GM21723 (cell line): Measurements from ENCODE around the gene IGFBP6.
"Not testable (repeated sequence)": the region's sequence is repeated elsewhere in the genome, so short reads cannot be mapped to it uniquely, and the experiment has no call there.

Source experiments
- ATAC-seq: cut with Tn5 transposase; IDR thresholded peaks from one replicate; pipeline ENCODE4 v1.9.1; 2021; ENCODE audit warnings: mild to moderate bottlenecking, moderate library complexity; ENCODE audit not compliant: unreplicated experiment

IGFBP6 gene

DNA sequence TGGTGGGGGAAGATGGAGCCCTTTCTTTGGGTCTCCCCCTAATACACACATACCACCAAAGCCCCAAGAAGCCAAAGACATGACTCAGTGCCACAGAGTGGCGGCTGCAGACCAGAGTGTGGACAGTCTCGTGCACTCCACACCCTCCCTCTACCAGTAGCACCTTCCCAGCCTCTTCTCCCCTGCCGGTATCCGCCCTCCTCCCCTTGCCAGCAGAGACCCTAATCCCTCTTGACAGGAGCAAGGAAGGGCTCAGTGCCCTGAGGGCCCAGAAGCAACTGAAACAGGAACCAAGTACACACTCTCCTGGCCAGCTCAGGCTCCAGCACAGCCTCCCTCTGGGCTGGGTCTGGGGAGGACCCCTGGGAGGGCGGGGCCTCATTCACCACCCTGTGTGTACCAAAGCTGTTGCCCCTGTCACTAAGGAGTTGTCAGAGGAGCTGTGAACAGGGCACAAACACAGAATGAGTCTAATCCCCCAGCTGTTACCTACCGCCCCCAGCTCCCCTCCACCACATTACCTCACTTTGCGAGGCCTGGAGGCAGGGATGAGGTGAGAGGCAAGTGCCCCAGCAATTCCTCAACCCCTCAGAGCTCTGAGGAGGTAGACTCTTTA lies 26.5 kb upstream of the IGFBP6 start:
- ATAC-seq = no peak

DNA sequence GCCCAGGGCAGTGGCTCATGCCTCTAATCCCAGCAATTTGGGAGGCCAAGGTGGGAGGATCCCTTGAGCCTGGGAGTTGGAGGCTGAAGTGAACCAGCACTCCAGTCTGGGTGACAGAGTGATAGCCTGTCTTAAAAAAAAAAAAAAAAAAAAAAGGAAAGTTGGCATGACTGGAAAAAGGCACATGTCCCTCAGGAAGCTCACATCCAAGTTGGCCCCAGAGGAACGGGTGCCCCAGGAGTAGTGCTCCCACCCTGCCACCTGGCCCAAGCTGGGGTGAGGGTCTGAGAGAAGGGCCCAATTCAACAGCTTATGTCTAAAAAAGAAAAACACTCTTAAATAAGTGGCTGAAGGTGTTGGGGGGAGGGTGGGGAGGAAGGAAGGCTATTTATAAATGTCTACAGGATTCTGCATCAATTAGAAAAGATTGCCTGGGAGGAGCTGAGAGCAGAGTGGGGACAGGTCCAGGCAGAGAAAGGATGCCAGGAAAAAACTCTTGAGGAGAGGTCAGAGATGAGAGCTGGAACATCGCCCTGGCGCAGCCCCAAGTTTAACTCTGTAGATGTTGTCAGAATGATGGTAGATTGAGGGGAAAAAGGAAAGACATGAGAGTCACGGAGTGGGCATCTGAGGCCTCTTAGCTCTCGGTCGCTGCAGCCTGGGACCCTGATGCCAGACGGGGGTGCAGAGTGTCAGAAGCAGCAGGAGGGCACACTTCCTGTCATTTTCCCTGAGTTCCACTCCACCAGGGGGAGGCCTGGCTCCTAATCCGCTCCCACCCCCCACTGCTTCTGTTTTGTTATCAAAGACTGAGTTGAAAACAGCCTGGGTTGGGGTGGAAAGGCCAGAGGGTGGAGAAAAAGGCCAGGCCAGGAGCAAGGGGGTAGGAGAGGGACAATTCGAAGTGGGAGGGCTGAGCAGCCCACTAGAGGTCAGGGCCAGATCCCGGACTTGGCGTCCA lies 25.6 kb upstream of the IGFBP6 start:
- no peak for ATAC-seq

DNA sequence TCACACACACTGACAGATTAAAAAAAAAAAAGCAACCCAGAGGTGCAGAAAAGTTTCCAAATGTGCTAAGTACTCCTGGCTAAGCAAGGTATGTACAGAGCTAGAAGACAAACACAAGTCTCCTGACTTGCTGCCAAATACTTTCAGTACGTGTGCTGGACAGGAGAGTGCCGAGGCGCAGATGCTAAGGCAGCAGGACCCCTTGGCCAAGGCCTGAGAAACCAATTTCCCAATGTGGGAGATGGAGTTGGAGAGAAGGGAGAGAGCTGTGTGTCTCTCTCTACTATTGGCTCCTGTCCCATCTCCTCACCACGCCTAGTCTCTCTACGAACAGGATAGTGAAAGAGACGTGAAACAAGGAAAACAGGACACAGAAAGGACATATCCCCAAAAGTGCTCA lies 23.6 kb upstream of the IGFBP6 start:
- ATAC-seq = no peak

DNA sequence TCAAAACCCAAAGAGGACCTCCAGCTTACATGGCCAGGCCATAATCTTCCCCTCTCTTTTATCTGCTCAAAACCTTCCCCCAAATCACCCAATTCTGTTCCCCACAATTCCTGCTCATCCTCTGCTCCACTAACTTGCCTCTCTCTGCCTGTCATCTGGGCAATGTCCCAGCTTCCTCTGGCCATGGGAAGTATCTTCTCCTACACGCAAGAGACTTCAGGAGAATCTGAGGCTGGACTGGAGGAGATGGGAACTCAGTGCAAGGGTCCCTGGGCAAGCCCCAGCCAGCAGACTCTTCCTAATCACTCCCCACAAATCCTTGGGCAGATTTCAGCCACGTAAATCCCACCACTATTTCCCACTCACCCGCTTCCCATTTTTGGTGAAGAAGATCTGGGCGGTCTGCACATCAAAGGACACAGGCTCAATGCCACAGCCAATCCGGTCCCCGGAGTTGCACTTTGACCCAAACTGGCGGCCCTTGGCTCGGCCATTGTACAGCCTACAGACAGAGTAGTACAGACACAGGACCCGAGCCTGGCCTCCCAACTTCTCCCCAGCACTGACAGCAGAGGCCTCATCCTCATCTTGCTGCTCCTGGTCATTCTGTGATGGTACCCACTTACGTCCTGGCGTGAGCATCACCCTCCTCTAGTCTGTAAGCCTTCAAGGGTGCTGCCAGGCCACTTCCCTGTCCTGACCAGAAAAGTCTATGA lies 23.0 kb upstream of the IGFBP6 start:
- ATAC-seq = no peak

DNA sequence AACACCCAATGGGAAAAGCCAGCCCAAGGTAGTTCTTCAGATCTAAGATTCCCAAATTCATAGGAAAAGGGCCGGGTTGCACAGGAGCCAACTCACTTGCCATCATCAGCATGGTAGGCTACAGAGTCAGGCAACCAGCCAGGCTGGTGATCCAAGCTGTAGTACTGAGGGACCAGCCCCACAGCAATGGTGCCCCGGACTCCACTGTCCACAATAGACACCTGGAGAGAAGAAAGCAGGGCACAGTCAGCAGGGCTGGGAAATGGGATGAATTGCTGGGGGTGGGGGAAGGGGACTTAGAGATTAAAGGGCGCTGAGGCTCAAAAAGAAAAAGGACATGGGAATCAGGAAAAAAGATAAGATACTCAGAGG lies 22.5 kb upstream of the IGFBP6 start:
- ATAC-seq = no peak

DNA sequence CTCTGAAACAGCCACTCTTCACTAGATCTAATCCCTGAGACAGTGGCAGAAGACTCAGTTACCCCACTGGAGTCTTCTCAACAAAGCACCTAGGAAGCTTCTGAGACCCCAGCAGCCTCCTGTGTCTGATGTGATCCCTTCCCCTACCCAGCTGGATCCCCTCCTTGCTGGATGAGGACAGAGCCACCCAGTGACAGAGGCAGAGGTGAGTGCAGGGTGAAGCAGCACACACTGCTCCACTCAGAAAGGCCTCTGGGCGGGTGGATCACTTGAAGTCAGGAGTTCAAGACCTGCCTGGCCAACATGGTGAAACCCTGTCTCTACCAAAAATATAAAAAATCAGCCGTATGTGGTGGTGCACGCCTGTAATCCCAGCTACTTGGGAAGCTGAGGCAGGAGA lies 21.0 kb upstream of the IGFBP6 start:
- ATAC-seq = no peak

DNA sequence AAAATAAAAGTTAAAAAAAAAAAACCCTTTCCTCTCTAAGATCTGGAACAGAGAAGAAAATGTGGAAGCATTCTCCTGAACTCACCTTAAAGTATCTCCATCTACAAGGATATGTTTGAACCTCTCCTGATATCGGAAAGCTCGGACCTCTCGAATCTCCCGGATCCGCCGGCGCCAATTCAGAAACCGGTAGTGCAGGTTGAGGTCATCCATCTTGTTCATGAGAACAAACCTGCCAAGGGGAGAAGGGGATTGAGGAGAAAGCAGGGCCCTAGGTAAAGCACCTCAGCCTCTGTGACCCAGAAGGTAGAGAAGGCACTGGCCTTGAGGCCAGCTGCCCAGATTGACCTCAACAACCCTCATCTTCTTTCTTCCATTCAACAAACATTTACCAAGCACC lies 20.4 kb upstream of the IGFBP6 start:
- no peak for ATAC-seq

DNA sequence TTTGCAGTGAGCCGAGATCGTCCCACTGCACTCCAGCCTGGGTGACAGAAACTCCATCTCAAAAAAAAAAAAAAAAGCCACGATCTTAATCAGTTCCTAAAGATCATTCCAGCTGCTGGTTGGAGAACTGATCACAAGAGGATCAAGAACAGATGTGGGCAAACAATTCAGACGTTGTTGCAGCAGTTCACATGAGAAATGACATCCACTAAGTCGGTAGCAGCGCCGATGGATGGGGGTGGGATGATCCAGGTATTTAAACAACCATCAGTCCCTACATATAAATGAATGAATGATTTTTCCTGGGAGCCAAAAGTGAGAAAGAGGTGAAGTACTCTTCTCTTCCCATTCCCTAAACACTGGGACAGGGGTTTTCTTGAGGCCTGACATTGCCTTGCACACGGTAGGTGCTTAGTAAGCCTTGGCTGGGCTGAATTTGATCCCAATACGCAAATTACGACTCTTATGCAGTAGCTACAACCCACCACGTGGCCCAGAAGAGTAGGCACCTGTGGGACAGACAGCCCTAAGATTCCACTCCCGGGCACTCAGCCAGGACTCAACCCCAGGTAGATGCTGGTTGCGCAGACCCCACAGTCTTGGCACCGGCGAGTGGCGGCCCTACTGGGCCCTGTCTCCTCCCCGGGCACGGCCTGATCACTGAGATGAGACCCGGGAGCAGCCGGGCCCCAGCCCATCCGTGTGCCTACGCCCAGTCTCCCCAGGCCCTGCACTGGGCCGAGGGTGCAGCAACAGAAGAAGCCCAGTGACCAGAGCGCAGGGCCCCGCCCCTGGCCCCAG lies 18.8 kb upstream of the IGFBP6 start:
- ATAC-seq = peak; percentile 31

DNA sequence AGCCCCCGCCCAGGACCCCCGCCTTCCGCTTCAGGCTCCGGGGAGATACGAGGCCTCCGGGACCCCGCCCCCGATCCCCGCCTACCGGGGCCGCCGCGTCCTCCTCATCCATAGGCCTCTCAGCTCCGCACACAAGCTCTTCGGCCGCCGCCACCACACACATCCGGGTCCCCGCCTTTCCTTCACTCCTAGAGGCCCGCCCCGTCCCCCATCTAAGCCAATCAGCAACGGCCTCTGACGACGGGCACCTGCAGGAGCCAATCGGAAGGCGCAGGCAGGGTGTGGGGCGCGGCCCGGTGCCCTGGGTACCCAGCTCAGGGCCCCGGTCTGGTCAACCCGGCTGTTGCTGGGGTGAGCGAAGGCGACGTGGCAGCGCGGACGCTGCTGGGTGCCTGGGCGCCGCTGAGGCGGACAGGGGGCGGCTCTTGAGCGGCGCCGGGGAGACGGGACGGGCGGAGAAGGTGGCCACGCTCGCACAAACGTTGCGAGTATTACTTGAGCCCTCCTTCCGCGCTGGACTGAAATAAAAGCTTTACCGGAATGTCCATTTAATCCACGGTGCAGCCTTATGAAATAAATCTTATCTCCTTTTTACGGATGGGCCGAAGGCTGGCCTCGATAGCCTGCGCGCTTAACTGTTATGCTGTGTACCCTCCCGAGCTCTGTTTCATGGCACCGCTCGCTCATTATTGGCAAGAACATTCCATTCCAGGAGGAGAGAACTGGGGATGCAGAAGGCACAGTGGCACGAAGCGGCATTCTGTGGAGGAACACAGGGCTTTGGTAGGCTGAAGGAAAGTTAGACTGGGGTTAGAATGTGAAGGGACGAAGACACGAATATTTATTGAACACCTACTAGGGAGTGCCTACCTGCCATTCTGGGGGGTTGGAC lies 18.0 kb upstream of the IGFBP6 start, which contains the start of gene SPRYD3:
Gene SPRYD3 (minus strand): TSS at position 165 of the 892 bp plus-strand sequence. CDS start 57 bp downstream, at position 108.
- peak; percentile 97 for ATAC-seq

DNA sequence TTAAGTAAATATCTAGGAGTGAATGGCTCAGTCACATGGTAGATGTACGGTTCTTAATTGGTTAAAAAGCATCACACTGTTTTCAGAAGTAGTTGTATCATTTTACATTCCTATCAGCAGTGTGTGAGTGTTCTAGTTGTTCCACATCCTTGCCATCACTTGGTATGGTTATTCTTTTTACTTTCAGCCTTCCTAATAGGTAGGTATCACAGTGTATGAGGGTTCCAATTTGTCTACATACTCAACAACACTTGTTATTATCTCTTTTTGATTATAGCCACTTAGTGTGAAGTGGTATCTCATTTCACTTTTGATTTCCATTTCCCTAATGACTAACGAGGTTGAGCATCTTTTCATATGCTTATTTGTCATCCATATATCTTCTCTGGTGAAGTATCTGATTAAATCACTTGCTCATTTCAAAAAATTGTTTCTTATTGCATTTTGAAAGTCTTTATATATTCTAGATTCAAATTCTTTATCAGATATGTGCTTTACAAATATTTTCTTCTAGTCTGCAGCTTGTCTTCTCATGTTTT lies 14.8 kb upstream of the IGFBP6 start:
- ATAC-seq = no peak

DNA sequence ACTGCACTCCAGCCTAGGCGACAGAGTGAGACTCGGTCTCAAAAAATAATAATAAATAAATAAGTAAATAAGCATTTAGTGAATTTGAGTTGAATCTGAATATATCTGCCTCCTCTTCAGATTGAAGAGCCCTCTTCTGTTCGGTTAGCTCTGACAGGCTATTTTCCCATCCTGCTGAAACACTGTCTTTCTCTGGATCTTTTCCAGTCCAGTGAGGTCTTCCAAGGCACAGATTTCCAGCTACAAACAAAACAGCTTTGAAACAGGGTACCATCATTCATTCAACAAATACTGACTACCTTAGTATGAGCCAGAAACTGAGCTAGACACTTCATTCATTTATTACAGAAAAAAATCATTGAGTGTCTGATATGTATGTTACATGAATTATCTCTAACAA lies 11.1 kb upstream of the IGFBP6 start:
- ATAC-seq = no peak

DNA sequence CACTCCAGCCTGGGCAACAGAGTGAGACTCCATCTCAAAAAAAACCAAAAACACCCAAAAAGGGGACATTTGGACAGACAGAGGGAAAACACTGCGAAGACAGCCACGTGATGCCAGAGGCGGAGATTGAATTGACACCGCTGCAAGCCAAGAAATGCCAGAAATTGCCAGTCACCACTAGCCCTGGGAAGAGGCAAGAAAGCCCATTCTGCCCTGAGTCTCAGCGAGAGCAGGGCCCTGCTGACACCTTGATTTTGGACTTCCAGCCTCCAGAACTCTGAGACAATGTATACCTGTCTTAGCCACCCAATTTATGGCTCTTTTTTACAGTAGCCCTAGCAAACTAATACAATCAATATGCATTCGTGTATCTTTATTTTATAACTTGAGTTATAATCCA lies 7.4 kb upstream of the IGFBP6 start:
- ATAC-seq = no peak

DNA sequence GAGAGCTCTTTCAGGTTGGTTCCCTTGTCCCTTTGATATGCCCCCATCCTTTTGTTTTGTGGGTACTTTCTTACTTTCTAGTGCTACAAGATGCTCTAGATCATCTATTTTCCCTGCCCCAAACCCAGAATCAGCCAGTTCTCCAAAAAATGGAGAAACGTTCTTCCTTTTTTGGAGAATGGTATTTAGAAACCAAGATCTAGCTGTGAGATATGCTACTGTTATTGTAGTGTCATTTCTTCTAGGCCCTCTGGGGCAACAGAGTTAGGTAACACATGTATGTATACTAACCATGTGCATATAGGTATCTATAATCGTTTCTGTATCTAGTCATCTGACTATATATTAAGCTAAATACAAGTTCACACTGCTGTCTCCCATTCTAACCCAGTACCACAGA lies 6.9 kb upstream of the IGFBP6 start:
- ATAC-seq = no peak

DNA sequence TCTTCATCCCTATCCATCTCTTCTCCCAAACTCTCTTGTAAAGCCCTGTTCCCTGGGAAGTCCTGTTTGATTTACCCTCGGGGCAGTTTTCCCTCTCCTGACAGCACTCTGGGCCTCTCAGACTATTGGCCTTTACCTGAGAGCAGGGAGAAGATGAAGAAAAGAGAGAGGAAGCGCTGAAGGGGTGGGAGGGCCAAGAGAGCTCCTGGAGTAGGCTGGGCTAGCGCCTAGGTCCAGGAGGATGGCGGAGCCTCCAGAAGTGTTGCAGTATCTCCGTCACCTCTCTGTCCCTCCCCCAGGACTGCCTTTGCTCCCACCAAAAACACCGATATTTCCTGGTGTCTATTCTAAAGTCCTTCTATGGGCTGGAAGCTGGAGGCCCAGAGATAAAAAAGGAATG lies 5.7 kb upstream of the IGFBP6 start:
- no peak for ATAC-seq

DNA sequence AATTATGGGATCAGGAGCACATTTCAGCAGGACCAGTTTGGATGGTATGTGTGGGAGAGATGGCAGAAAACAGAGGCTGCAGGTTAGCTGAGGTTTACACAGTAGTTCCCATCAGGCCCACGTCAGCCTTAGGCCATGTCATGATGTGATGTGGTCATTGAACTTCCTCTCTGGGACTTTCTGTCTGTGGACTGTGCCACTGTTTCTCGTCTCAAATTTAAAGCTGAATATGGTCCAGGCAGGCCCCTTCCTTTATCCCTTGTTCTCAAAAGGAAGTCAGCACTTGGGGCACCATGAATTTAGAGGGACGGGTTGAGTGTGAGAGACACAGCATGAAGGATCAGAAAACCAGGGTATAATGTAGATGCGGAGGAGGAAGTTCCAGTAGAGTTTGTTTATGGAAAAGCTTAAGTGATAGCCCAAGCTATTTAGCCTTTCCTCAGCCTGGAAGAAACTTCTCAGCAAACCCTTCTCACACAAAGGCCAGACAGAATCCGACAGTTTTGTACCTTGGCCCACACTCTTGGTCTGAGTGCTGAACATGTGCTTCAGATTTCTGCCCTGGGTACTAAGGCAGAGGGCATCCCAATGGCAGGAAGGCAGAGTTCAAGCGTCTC lies 3.6 kb upstream of the IGFBP6 start:
- no peak for ATAC-seq

DNA sequence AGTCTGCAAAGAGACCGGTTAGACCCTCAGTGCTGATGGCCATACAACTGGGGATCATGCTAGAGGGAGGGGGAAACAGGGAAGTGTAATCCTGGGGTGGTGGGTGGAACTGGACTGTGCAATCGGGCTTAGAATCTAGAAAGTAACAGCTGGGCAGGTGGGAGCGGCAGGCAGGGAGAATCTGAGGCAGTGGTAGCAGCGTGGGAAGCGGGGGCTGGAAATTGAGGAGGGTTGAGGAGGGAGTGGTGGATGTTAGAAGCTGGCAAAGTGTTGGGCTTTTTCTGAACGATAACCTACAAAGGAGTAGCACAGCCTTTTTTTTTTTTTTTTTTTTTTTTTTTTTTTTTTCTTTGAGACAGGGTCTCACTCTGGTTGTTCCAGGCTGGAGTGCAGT lies 3.1 kb upstream of the IGFBP6 start:
- ATAC-seq = no peak

DNA sequence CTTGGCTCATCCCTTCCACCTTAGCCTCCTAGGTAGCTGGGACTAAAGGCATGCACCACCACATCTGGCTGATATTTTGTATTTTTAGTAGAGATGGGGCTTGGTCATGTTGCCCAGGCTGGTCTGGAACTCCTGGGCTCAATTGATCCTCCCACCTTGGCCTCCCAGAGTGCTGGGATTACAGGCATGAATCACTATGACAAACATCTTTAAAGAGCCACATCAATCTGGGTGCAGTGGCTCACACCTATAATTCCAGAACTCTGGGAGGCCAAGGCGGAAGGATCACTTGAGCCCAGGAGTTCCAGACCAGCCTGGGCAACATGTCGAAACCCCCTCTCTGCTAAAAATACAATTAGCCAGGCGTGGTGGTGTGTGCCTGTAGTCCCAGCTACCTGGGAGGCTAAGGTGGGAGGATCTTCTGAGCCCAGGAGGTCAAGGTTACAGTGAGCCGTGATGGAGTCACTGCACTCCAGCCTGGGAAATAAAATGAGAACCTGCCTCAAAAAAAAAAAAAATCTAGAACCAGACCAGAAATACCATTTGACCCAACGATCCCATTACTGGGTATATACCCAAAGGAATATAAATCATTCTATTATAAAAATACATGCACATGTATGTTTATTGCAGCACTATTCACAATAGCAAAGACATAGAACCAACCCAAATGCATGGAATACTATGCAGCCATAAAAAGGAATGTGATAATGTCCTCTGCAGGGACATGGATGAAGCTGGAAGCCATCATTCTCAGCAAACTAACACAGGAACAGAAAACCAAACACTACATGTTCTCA lies 2.5 kb upstream of the IGFBP6 start:
- not testable (repeated sequence) for ATAC-seq

DNA sequence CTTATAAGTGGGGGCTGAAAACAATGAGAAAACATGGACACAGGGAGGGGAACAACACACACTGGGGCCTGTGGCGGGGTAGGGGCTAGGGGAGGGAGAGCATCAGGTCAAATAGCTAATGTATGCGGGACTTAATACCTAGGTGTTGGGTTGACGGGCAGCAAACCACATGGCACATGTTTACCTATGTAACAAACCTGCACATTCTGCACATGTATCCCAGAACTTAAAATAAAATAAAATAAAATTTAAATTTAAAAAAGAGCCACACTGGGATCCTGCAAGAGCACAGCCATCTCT lies 1.9 kb upstream of the IGFBP6 start:
- ATAC-seq = not testable (repeated sequence)
